CD4-positive, alpha-beta T cell treated with Interleukin-6 at 100 ng/mL for 8 hours (primary cell): ENCODE data around the gene PRKCE.
"Not testable (repeated sequence)": the region's sequence is repeated elsewhere in the genome, so short reads cannot be mapped to it uniquely, and the experiment has no call there.

Experiments
- DNase-seq: peaks from one replicate; pipeline ENCODE4 v3.0.0-alpha.2; 2020; ENCODE audit warnings: mixed read lengths, low spot score

PRKCE gene

DNA sequence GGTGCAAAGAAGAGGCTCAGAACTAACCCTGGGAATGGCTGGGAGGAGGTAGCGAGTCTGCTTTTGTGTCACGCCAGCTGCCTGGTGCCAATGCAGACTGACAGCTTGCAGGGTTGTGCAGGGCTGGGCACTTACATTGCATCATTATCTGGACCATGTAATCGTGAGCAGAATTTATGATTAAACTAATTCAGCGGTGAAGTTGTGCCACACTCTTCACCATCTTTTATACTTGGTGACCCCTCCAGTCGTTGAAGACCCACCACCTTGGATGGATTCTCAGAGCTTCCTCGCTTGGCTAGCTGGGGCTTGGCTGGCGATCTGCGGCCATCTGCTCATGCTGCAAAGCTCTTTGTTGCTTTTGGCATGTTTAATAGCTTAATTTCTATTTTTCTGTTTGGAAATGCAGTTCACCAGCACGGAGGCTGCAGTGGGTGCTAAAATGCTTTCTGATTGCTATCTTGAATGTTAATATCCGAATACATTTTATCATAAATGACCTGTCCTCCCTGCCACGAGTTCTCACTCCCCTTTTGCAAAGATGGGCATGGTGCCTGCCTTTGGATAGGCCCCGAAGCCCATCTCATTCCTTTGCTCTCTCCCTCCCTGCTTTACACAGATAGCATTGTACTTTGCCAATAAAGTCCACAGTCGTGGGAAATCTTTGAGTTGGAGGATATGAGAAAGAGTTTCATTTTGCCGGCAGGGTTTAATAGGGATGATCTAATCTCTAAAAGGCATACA is 188.2 kb downstream of the PRKCE start:
- no peak for DNase-seq

- DNase-seq, result no peak
Observed at GRCh38 chr2:45840481-45840880, 189.0 kb downstream of the PRKCE start.

GRCh38 chr2:45841752-45842407 is 190.4 kb downstream of the PRKCE start:
- no peak for DNase-seq

DNA sequence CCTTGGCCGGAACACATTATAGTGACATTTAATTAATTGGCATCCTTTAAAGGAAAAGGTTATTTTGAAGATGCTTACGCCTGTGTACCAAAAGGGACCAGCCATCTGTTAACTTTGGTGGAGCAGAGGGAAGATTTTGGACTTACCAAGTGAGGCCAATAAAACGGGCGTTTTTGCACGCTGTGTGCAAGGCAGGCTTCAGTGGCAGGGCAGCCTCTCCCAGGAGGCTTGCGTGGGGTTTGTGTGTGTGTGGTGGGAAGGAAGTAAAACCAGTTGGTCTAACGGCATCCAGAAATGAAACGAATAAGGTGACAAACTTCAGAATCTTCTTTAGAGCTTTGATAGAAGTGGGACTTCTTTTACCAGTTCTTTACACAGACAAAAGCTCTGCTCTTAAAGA is 191.7 kb downstream of the PRKCE start:
- no peak for DNase-seq

DNA sequence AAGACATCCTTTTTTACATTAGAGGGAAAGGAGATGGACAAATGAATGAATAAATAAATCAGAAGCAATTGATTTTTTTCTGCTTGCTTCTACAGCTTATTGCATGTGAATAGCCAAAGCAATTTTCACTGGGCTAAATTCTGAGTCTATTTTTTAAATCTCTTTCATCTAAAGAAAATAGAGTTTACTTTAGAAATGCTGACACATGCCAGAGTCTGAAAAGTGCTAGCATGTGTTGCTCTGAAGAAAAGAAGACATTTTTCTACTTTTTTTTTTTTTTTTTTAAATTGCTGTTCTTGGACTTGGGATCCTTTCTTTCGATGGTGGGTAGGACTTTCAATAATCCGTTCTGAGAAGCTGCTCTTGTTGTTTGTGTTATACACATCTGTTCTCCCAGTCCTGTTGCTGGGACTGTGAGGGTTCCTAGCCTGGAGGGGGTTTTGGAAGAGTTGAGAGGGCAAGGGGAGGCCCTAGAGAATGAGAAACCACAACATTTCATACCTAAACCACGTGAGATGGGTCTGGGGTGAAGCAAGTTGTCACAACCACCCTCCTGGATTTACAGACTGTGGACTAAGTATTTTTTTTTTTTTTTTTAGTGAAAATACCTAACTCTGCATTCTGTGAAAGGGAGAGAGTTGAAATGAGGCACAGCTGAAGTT is 193.5 kb downstream of the PRKCE start:
- DNase-seq, result no peak

- DNase-seq, result no peak
Observed at GRCh38 chr2:45845566-45845965, 194.1 kb downstream of the PRKCE start.

- DNase-seq, result no peak
Observed at GRCh38 chr2:45849491-45850283, 198.2 kb downstream of the PRKCE start.

GRCh38 chr2:45850558-45850957 is 199.1 kb downstream of the PRKCE start:
- DNase-seq, result no peak

DNA sequence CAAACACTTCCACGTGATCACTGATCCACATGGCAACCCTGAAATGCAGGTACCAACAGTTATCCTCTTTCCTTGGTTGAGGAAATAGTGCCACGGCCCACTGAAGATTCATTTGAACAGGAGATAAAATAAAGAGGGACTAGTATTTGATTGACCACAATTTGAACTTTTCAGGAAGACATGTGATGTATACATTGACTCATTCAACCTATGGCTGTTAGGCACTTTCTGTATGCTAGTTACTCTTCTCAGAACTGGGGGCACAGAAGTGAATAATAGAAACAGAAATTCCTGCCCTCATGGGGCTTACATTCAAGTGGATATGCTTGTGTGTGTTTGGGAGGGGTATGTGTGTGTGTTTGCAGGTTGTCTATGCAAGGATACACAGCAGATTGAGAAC is 199.6 kb downstream of the PRKCE start:
- DNase-seq, result no peak

GRCh38 chr2:45851576-45852304 is 200.3 kb downstream of the PRKCE start:
- DNase-seq, result no peak

- no peak for DNase-seq
Observed at GRCh38 chr2:45852450-45853150, 201.1 kb downstream of the PRKCE start.

GRCh38 chr2:45855374-45855773 is 203.9 kb downstream of the PRKCE start:
- no peak for DNase-seq

DNA sequence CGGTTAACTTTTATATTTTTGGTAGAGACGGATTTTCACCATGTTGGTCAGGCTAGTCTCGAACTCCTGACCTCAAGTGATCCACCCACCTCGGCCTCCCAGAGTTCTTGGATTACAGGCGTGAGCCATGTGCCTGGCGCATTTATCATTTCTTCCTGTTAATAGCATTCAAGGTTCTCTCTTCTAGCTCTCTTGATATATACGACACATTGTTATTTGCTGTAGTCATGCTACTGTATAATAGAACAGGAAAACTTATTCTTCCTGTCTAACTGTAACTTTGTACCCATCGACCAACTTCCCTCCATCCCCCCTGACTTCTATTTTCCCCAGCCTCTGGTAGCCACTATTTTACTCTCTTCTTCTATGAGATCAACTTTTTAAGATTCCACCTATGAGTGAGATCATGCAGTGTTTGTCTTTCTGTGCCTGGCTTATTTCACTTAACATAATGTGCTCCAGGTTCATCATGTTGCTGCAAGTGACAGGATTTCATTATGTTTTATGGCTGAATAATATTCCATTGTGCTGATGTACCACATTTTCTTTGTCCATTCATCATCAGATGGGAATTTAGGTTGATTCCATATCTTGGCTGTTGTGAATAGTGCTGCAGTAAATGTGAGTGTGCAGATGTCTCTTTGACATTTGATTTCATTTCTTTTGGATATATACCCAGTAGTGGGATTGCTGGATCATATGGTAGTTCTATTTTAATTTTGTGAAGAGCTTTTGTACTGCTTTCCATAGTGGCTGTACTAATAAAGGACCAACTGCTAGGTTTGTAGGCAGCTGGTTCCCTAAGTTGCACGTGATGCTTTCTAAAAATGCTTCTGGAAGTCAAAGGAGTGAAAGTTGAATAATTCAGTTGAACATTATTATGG is 205.2 kb downstream of the PRKCE start:
- no peak for DNase-seq

- DNase-seq, result no peak
Observed at GRCh38 chr2:45857275-45857609, 205.8 kb downstream of the PRKCE start.

DNA sequence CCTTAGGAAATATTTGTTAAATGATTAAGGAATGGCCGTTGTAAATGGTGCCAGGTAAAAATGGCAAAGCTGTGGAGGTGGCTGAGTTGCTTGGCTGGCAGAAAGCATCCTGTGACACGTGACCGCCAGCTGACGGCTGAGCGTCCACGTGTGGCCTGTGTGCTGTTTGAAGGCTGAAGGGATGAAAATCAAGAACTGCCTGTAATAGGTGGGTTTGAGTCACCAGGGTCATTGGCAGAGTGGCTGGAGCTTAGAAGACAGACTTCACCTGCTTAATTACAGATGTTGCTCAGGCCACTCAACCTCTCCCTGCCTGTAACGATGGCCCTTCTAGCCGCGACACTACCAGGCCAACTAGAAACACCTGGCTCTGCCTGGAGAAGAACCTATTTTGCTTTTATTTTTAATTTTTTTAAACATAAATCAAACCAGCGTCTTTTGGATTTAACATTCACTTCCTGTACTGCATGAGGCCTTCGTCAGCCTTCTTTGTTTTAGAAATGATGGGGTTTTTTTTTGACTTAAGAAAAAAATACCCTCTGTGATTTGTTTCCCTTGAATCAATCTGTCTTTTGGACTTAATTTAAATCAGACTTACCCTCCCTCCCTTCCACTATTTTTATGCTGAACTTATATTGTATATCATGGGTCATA is 206.5 kb downstream of the PRKCE start:
- DNase-seq, result no peak

- not testable (repeated sequence) for DNase-seq
Observed at GRCh38 chr2:45858872-45859271, 207.4 kb downstream of the PRKCE start.

DNA sequence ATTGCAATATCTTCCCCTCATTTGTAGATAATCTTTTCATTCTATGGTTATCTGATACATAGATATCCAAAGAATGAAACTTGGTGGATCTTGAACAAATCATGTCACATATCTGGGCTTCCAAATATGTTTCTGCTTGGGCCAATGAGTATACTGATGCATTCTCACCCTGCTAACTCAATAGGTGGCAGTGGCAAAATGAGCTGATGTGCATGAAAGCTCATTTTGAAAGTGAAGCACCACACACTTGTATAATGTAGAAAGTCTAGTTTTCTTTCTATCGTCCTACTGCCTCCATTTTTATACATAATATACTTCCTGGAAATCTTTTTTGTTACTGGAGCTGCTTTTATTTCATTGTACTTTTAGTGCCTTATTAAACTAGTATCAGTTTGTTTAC is 208.2 kb downstream of the PRKCE start:
- no peak for DNase-seq

DNA sequence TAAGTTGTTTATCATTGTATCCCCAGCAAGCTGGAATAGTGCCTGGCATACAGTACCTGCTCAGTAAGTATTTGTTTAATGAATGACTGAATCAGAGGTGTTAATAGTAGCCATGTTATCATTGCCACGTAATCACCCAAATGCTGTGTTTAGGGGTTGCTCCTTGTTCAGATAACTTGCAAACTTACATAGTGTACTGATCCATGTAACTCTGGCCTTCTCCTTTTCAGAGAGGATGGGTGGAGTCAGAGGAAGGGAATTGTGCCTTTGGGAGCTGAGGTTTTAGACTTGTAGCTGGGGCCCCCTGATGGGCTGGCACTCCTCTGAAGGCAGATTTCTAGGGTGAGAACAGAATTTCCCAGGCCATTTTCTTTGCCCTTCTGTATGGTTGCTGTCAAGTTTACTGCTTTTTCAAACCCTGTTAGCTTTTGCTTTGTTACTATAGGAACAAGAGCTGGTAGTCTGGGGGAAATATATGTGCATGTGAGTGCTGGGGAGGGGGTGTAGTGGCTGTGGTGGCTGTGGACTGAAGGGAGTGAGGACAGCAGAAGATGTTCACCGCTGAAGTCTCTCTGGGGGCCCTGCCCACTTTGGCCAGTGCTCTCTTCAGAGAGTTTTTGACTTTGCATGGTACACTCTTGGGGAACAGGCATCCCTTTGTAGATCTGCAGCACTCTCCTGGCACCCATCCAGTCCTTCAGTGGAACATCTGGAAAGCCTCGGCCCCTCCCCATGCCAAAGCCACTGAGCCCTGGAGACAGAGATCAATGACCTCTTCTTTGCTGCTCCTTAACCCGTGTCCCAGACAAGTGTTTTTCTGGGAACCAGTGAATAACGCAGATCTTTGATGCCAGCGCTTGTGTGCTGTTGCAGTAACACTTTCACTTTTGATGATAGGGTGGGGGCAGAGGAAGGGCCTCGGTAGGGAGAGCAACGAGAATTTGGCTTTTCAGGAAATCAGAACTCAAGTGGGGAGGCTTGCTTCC is 209.0 kb downstream of the PRKCE start:
- DNase-seq, result peak; percentile 20
